ENCODE results near the gene SEMA3F. TPM values are rescaled to one million over a fixed set of nuclear protein-coding genes. Genes with fewer than 3 reads are reported as not detected.

Gene SEMA3F
- total RNA-seq, 5 donors from 2014 or later (not counting 1 experiment from before 2014, with no cell fraction given), result 0.32 to 0.46 (median 0.36) TPM; not detected in 1

DNA sequence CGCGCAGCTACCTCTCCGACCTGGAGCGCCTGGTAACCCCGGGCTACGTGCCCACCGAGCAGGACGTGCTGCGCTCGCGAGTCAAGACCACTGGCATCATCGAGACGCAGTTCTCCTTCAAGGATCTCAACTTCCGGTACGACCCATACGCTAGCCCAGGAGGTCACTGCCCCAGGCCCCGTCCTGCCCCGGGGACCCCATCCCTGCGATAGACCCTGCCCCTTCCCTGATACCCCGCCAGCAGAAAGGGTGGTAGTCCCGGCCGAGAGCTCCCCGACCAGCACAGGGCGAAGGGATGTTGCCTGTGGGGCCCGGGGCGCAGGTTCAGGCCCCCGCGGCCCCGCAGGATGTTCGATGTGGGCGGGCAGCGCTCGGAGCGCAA lies 38.6 kb downstream of the SEMA3F start:
- H3K27ac Mint-ChIP-seq, result no peak overlapping the region
- Histone ChIP-seq H3K27ac (ENCODE audit: low read length) (no peak overlapping the region), H3K4me3 (ENCODE audit: control insufficient read depth in 1 of 2, extremely low read depth in 1 of 2, low read length in 1 of 2) (peak overlapping the region in 1 of 2 donors; percentile 7), H3K4me1 (ENCODE audit: control insufficient read depth in 1 of 2, extremely low read depth in 1 of 2, insufficient read depth in 2 of 2, low read length in 2 of 2) (peaks cover 0 to 24% of the 10 kb centered on the region in 2 experiments), H3K9me3 (no peaks in the 10 kb centered on the region), H3K36me3 (ENCODE audit: control insufficient read depth in 2 of 2, extremely low read depth in 1 of 2, insufficient read depth in 1 of 2, low read length in 1 of 2) (no peaks in the 10 kb centered on the region), H3K27me3 (replicated peaks in 1 of 2; ENCODE audit: control insufficient read depth in 2 of 2, extremely low read depth in 1 of 2, insufficient read depth in 2 of 2, low read length in 1 of 2) (peaks cover 2 to 49% of the 10 kb centered on the region in 2 experiments)
- ATAC-seq (replicated peaks in 1 of 4) (peak in 1 of 4 experiments; percentile 7), DNase-seq (peak in 2 of 35 experiments; percentile 11 to 21)
- no peaks in the 10 kb centered on the region for H3K9me3 Mint-ChIP-seq
- no peaks in the 10 kb centered on the region for H3K36me3 Mint-ChIP-seq
- H3K4me3 Mint-ChIP-seq, result peak overlapping the region; percentile 13 to 64 (median 17)
- H3K4me1 Mint-ChIP-seq, result peaks cover 4 to 14% (median 12%) of the 10 kb centered on the region in 3 donors
- ChIA-PET CTCF (interaction anchor here (1.2 to 3.9 kb wide), 6 partner anchors 31 to 53 kb away, joined by 4 to 60 read pairs (median 10); no protein-coding TSS in a partner anchor), POLR2A (no interaction called here)
- WGBS (ENCODE audit: insufficient coverage), result 22% methylated on average over 33 of the region's 34 CpGs
- peaks cover 7 to 13% of the 10 kb centered on the region in 2 donors for H3K27me3 Mint-ChIP-seq

DNA sequence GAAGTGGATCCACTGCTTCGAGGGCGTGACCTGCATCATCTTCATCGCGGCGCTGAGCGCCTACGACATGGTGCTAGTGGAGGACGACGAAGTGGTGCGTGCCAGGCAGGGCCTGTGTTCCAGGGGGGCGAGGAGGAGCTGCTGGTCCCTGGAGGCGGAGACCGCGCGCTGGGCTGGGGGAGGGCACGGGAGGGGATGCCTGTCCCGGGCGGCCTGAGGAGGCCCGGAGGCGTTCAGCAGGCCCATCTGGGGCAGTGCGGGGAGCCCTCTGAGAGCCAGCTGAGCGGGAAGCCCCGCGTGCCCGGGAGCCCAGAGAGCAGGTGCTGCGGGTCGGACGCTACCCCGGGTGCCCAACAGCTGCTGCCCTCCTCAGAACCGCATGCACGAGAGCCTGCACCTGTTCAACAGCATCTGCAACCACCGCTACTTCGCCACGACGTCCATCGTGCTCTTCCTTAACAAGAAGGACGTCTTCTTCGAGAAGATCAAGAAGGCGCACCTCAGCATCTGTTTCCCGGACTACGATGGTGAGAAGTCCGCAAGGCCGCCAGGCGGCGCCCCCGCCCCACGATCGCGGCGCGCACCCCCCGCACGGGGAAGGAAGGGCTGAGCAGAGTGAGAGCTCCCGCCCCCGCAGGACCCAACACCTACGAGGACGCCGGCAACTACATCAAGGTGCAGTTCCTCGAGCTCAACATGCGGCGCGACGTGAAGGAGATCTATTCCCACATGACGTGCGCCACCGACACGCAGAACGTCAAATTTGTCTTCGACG lies 39.2 kb downstream of the SEMA3F start:
- Histone ChIP-seq H3K36me3 (ENCODE audit: control insufficient read depth in 2 of 2, extremely low read depth in 1 of 2, insufficient read depth in 1 of 2, low read length in 1 of 2) (no peaks in the 10 kb centered on the region), H3K4me3 (ENCODE audit: control insufficient read depth in 1 of 2, extremely low read depth in 1 of 2, low read length in 1 of 2) (peak overlapping the region; percentile 12 to 36), H3K27ac (ENCODE audit: low read length) (no peak overlapping the region), H3K9me3 (no peaks in the 10 kb centered on the region), H3K4me1 (ENCODE audit: control insufficient read depth in 1 of 2, extremely low read depth in 1 of 2, insufficient read depth in 2 of 2, low read length in 2 of 2) (peaks cover 0 to 24% of the 10 kb centered on the region in 2 experiments), H3K27me3 (replicated peaks in 1 of 2; ENCODE audit: control insufficient read depth in 2 of 2, extremely low read depth in 1 of 2, insufficient read depth in 2 of 2, low read length in 1 of 2) (peaks cover 2 to 49% of the 10 kb centered on the region in 2 experiments)
- Mint-ChIP-seq H3K4me3 (peak overlapping the region; percentile 53 to 64 (median 57)), H3K4me1 (peaks cover 4 to 14% (median 12%) of the 10 kb centered on the region in 3 donors), H3K9me3 (no peaks in the 10 kb centered on the region), H3K27me3 (peaks cover 10 to 18% of the 10 kb centered on the region in 2 donors), H3K27ac (peak overlapping the region in 1 of 2 donors; percentile 28), H3K36me3 (no peaks in the 10 kb centered on the region)
- ChIA-PET POLR2A (interaction anchor here (0.7 to 1.3 kb wide), 4 partner anchors 17 to 52 kb away, joined by 3 to 5 read pairs (median 4); partner anchors contain the start of gene GNAI2 (in 1 of the 2)), CTCF (interaction anchor here (0.7 to 3.9 kb wide), 20 partner anchors 9 to 156 kb away, joined by 3 to 60 read pairs (median 4); partner anchors contain the start of genes CYB561D2 (in 1 of the 2), GNAI2 (in 1 of the 2), HYAL3 (in 1 of the 2) and NAA80 (in 1 of the 2))
- 8% methylated on average over 66 of the region's 70 CpGs for WGBS (ENCODE audit: insufficient coverage)
- ATAC-seq (replicated peaks in 1 of 4) (peak; percentile 87 to 91 (median 90)), DNase-seq (peak; percentile 77 to 93 (median 87))

DNA sequence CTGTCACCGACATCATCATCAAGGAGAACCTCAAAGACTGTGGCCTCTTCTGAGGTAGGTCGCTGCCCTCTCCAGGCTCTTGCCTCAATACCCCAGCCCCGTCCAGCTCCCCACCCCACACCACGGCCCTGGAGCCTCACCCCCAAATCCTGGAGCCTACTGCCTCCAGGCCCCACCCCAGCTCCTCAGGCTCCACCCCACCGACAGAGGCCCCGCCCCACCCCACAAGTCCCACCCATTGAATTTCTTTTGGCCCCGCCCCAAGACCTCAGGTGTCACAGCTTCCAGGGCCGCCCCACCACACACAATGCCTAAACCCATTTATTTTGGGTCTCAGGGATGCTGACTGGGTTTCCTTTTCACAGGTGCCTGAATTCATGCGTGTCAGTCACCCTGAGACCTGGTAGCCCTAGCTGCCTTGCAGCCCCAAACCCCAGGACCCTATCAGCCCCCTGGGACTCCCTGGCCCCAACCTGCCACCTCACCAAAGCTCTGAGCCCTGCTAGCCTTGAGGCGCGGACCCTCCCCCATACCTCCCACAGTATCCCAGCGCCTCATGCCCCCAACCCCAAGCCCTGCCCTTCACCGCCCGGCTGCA lies 39.9 kb downstream of the SEMA3F start:
- Histone ChIP-seq H3K27ac (ENCODE audit: low read length) (no peak overlapping the region), H3K36me3 (ENCODE audit: control insufficient read depth in 2 of 2, extremely low read depth in 1 of 2, insufficient read depth in 1 of 2, low read length in 1 of 2) (no peaks in the 10 kb centered on the region), H3K4me3 (ENCODE audit: control insufficient read depth in 1 of 2, extremely low read depth in 1 of 2, low read length in 1 of 2) (peak overlapping the region; percentile 12 to 36), H3K4me1 (ENCODE audit: control insufficient read depth in 1 of 2, extremely low read depth in 1 of 2, insufficient read depth in 2 of 2, low read length in 2 of 2) (peaks cover 0 to 24% of the 10 kb centered on the region in 2 experiments), H3K27me3 (replicated peaks in 1 of 2; ENCODE audit: control insufficient read depth in 2 of 2, extremely low read depth in 1 of 2, insufficient read depth in 2 of 2, low read length in 1 of 2) (peaks cover 2 to 53% of the 10 kb centered on the region in 2 experiments), H3K9me3 (no peaks in the 10 kb centered on the region)
- peaks cover 10 to 18% of the 10 kb centered on the region in 2 donors for H3K27me3 Mint-ChIP-seq
- ChIA-PET CTCF (interaction anchor here (0.7 to 3.9 kb wide), 21 partner anchors 8 to 156 kb away, joined by 3 to 60 read pairs (median 4); partner anchors contain the start of genes CYB561D2 (in 1 of the 2), GNAI2 (in 1 of the 2), HYAL3 (in 1 of the 2) and NAA80 (in 1 of the 2)), POLR2A (interaction anchor here (0.7 to 1.3 kb wide), 5 partner anchors 16 to 855 kb away, joined by 3 to 5 read pairs (median 4); partner anchors contain the start of gene GNAI2 (in 1 of the 2))
- DNase-seq (peak in 1 of 35 experiments; percentile 29), ATAC-seq (replicated peaks in 1 of 4) (peak; percentile 53 to 80 (median 56))
- H3K4me3 Mint-ChIP-seq, result peak overlapping the region; percentile 53 to 64 (median 57)
- H3K9me3 Mint-ChIP-seq, result no peaks in the 10 kb centered on the region
- no peaks in the 10 kb centered on the region for H3K36me3 Mint-ChIP-seq
- peak overlapping the region in 1 of 2 donors; percentile 28 for H3K27ac Mint-ChIP-seq
- peaks cover 4 to 14% (median 12%) of the 10 kb centered on the region in 3 donors for H3K4me1 Mint-ChIP-seq
- 67% methylated on average over 12 of the region's 14 CpGs for WGBS (ENCODE audit: insufficient coverage)

DNA sequence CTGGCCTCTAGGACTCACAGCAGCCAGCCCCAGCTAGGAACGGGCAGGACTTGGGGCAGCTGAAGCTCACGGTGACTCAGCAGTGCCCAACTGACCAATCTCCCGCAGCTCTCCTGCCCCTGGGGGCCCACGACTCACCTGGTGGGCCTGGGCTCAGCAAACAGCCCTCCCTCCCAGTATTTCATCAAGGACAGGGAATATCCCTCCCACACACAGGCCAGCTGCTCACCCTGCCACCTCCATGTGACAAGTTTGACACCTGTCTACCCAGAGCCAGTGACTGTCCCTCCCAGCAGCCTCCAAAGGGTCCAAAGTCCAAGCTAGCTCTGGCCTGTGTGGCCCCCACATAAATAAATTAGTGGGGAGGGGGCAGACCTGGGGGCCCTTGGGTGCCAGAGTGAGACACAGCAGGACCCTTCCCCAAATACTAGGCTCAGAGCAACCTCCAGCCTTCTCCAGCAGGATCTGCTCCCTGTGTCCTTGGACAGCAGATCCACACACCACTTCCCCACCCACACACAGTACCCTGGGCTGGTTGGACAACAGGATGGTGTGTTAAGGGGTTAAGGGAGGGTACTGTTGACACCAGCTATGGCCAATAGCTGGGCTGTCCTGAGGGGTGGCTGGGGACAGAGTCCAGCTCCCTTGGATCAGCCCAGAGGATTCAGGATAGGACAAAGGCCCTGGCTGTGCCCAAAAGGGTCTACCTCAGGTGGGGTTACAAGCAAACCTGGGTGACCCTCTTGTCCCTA lies 40.6 kb downstream of the SEMA3F start:
- H3K27ac Mint-ChIP-seq, result no peak overlapping the region
- peaks cover 4 to 14% (median 12%) of the 10 kb centered on the region in 3 donors for H3K4me1 Mint-ChIP-seq
- H3K36me3 ChIP-seq (ENCODE audit: control insufficient read depth in 2 of 2, extremely low read depth in 1 of 2, insufficient read depth in 1 of 2, low read length in 1 of 2), result no peaks in the 10 kb centered on the region
- H3K4me3 Mint-ChIP-seq, result peak overlapping the region in 1 of 3 donors; percentile 64
- CTCF ChIA-PET, result interaction anchor here (0.5 to 3.9 kb wide), 11 partner anchors 15 to 104 kb away, joined by 3 to 60 read pairs (median 6); partner anchors contain the start of genes HYAL3 (in 1 of the 2) and NAA80 (in 1 of the 2)
- no peak overlapping the region for H3K4me3 ChIP-seq (ENCODE audit: control insufficient read depth in 1 of 2, extremely low read depth in 1 of 2, low read length in 1 of 2)
- H3K4me1 ChIP-seq (ENCODE audit: control insufficient read depth in 1 of 2, extremely low read depth in 1 of 2, insufficient read depth in 2 of 2, low read length in 2 of 2), result peaks cover 0 to 24% of the 10 kb centered on the region in 2 experiments
- no peak for ATAC-seq (replicated peaks in 1 of 4)
- peaks cover 2 to 55% of the 10 kb centered on the region in 2 experiments for H3K27me3 ChIP-seq (replicated peaks in 1 of 2; ENCODE audit: control insufficient read depth in 2 of 2, extremely low read depth in 1 of 2, insufficient read depth in 2 of 2, low read length in 1 of 2)
- no peaks in the 10 kb centered on the region for H3K36me3 Mint-ChIP-seq
- H3K9me3 Mint-ChIP-seq, result no peaks in the 10 kb centered on the region
- peaks cover 12 to 19% of the 10 kb centered on the region in 2 donors for H3K27me3 Mint-ChIP-seq
- H3K27ac ChIP-seq (ENCODE audit: low read length), result no peak overlapping the region
- 81% methylated on average over 4 of the region's 4 CpGs for WGBS (ENCODE audit: insufficient coverage)
- no peak for DNase-seq
- POLR2A ChIA-PET, result interaction anchor here in 1 of 2 donors (0.7 kb wide), 1 partner anchor 855 kb away, joined by 3 read pairs; no protein-coding TSS in a partner anchor
- H3K9me3 ChIP-seq, result no peaks in the 10 kb centered on the region

DNA sequence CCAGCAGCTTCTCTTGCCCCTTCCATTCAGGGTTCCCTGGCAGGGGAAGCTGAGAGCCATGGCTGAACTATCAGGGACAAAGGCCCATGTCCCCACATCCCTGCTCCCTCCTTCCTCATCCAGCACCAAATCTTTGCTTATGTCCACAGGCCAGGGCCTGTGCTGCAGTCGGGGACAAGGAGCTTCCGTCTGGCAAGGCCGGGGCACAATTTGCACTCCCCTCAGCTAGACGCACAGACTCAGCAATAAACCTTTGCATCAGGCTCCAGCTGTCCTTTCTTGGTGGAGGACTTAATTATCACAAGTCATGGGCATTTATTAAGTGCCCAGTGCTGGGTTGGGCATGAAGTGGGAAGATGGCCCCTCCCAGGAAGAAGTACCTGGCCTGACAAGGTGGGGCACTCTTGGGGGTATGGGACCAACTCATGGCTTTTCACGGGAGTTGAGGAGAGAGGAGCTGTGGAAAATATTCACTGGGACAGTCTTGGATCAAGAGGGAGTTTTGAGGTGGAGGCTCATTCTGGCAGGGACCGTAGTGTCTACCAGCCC lies 41.2 kb downstream of the SEMA3F start:
- POLR2A ChIA-PET, result no interaction called here

More for the DNA sequence above, 41.2 kb downstream of the SEMA3F start:
- Mint-ChIP-seq H3K27me3 (peaks cover 18 to 26% of the 10 kb centered on the region in 2 donors), H3K9me3 (no peaks in the 10 kb centered on the region), H3K4me1 (peaks cover 4 to 14% (median 12%) of the 10 kb centered on the region in 3 donors), H3K36me3 (no peaks in the 10 kb centered on the region), H3K27ac (no peak overlapping the region), H3K4me3 (no peak overlapping the region)
- CTCF ChIA-PET, result interaction anchor here (0.5 to 2.9 kb wide), 4 partner anchors 18 to 66 kb away, joined by 3 to 47 read pairs (median 4); no protein-coding TSS in a partner anchor
- Histone ChIP-seq H3K9me3 (no peaks in the 10 kb centered on the region), H3K4me1 (ENCODE audit: control insufficient read depth in 1 of 2, extremely low read depth in 1 of 2, insufficient read depth in 2 of 2, low read length in 2 of 2) (peaks cover 0 to 24% of the 10 kb centered on the region in 2 experiments), H3K36me3 (ENCODE audit: control insufficient read depth in 2 of 2, extremely low read depth in 1 of 2, insufficient read depth in 1 of 2, low read length in 1 of 2) (no peaks in the 10 kb centered on the region), H3K4me3 (ENCODE audit: control insufficient read depth in 1 of 2, extremely low read depth in 1 of 2, low read length in 1 of 2) (no peak overlapping the region), H3K27ac (ENCODE audit: low read length) (no peak overlapping the region), H3K27me3 (replicated peaks in 1 of 2; ENCODE audit: control insufficient read depth in 2 of 2, extremely low read depth in 1 of 2, insufficient read depth in 2 of 2, low read length in 1 of 2) (peaks cover 2 to 57% of the 10 kb centered on the region in 2 experiments)
- no peak for ATAC-seq (replicated peaks in 1 of 4)
- DNase-seq, result no peak
- 87% methylated on average over 5 of the region's 6 CpGs for WGBS (ENCODE audit: insufficient coverage)
